IMR-90 (cell line): Measurements from ENCODE around the gene ACCSL. TPM values are rescaled to one million over a fixed set of nuclear protein-coding genes. Genes with fewer than 3 reads are reported as not detected.

Source experiments
- ATAC-seq: fragments of 200-7000 bp; cut with Tn5 transposase; 2 replicates; pipeline ENCODE4 v1.9.1; 2020; ENCODE audit warnings: low read depth, mild to moderate bottlenecking, moderate library complexity
- BruUV-seq: library from RNA; stranded (reverse); fragments of 400-500 nt; replicated peaks from 2 replicates; lab custom pipeline; 2021; lab: Mats Ljungman, UMichigan
- CTCF ChIA-PET: fragments of 300-600 bp; formaldehyde crosslinking; extraction: SDS; loops from one replicate; lab custom pipeline; 2021; ENCODE audit warnings: antibody characterized with exemption; lab: Yijun Ruan, JAX
- POLR2A ChIA-PET: fragments of 300-600 bp; sonication (Branson Sonifier 250); formaldehyde crosslinking; loops from one replicate; lab custom pipeline; 2022; ENCODE audit warnings: antibody characterized with exemption; ENCODE audit not compliant: unreplicated experiment; lab: Charles Lee
- DNase-seq: peaks from one replicate; pipeline ENCODE4 v3.0.0; 2013
- H2AFZ ChIP-seq: replicated peaks from 2 replicates; pipeline ENCODE3; 2013; ENCODE audit warnings: low read length, mild to moderate bottlenecking; ENCODE audit not compliant: poor library complexity
- H2AK5ac ChIP-seq: 2 replicates; pipeline ENCODE4 v1.6.1; 2013; ENCODE audit warnings: low read depth, low read length, inconsistent platforms
- H2AK9ac ChIP-seq: replicated peaks from 2 replicates; pipeline ENCODE3; 2013; ENCODE audit warnings: mild to moderate bottlenecking, low read depth, low read length, moderate library complexity; ENCODE audit not compliant: poor library complexity
- H2BK120ac ChIP-seq: 2 replicates; pipeline ENCODE4 v1.6.1; 2013; ENCODE audit warnings: low read depth, low read length, inconsistent platforms
- H2BK15ac ChIP-seq: 3 replicates; pipeline ENCODE4 v1.6.1; 2013; ENCODE audit warnings: low read depth, low read length, inconsistent platforms
- H2BK20ac ChIP-seq: 2 replicates; pipeline ENCODE4 v1.6.1; 2013; ENCODE audit warnings: low read depth, mild to moderate bottlenecking, inconsistent platforms, low read length, moderate library complexity
- H2BK5ac ChIP-seq: 2 replicates; pipeline ENCODE4 v1.6.1; 2013; ENCODE audit warnings: mild to moderate bottlenecking, low read depth, low read length, inconsistent platforms; ENCODE audit not compliant: poor library complexity, severe bottlenecking
- H3K14ac ChIP-seq: replicated peaks from 2 replicates; pipeline ENCODE4 v1.6.1; 2013; ENCODE audit warnings: low read depth, low read length, inconsistent platforms
- H3K18ac ChIP-seq: 2 replicates; pipeline ENCODE4 v1.6.1; 2013; ENCODE audit warnings: low read depth, low read length, control low read depth
- H3K23ac ChIP-seq: 2 replicates; pipeline ENCODE4 v1.6.1; 2013; ENCODE audit warnings: low read depth, low read length, inconsistent platforms
- H3K27ac ChIP-seq: 2 replicates; pipeline ENCODE4 v1.5.1; 2013; ENCODE audit warnings: mild to moderate bottlenecking, control low read depth, low read length; ENCODE audit not compliant: insufficient read depth
- H3K27me3 ChIP-seq: 2 replicates; pipeline ENCODE4 v1.6.1; 2013; ENCODE audit warnings: low read length; ENCODE audit not compliant: control insufficient read depth, insufficient read depth
- H3K36me3 ChIP-seq: 2 replicates; pipeline ENCODE4 v1.6.1; 2013; ENCODE audit warnings: low read length, mixed read lengths; ENCODE audit not compliant: control insufficient read depth, insufficient read depth
- H3K4ac ChIP-seq: 2 replicates; pipeline ENCODE4 v1.6.1; 2013; ENCODE audit warnings: low read depth, low read length, inconsistent platforms
- H3K4me1 ChIP-seq: 2 replicates; pipeline ENCODE4 v1.6.1; 2013; ENCODE audit warnings: low read length, mixed read lengths; ENCODE audit not compliant: control insufficient read depth, insufficient read depth
- H3K4me2 ChIP-seq: 2 replicates; pipeline ENCODE4 v1.6.1; 2013; ENCODE audit warnings: low read depth, mild to moderate bottlenecking, control low read depth, low read length, moderate library complexity
- H3K4me3 ChIP-seq: 2 replicates; pipeline ENCODE4 v1.5.1; 2013; ENCODE audit warnings: low read depth, mild to moderate bottlenecking, control low read depth, low read length, moderate library complexity; ENCODE audit not compliant: insufficient read depth
- H3K56ac ChIP-seq: 2 replicates; pipeline ENCODE4 v1.6.1; 2013; ENCODE audit warnings: low read length, inconsistent platforms; ENCODE audit not compliant: insufficient read depth; ENCODE audit errors: extremely low read depth
- H3K79me1 ChIP-seq, 2 experiments: 2 replicates each; pipeline ENCODE4 v1.6.1; 2013; ENCODE audit warnings: low read length in 2 of 2, inconsistent platforms in 1 of 2, low read depth in 1 of 2
- H3K9ac ChIP-seq: 2 replicates; pipeline ENCODE4 v1.6.1; 2013; ENCODE audit warnings: low read depth, low read length, control low read depth
- H3K9me1 ChIP-seq: 2 replicates; pipeline ENCODE4 v1.6.1; 2013; ENCODE audit warnings: low read length, inconsistent platforms; ENCODE audit not compliant: insufficient read depth
- H3K9me3 ChIP-seq: 2 replicates; pipeline ENCODE4 v1.6.1; 2013; ENCODE audit warnings: low read length; ENCODE audit not compliant: control insufficient read depth, insufficient read depth
- H4K20me1 ChIP-seq: 2 replicates; pipeline ENCODE4 v1.6.1; 2013; ENCODE audit warnings: low read length, inconsistent platforms; ENCODE audit not compliant: insufficient read depth
- H4K5ac ChIP-seq: 2 replicates; pipeline ENCODE4 v1.6.1; 2013; ENCODE audit warnings: mild to moderate bottlenecking, low read depth, low read length, control low read depth
- H4K8ac ChIP-seq, 2 experiments: 2 replicates each; pipeline ENCODE4 v1.6.1; 2013; ENCODE audit warnings: low read depth in 2 of 2, low read length in 2 of 2, control low read depth in 1 of 2, inconsistent platforms in 1 of 2
- H4K91ac ChIP-seq: 2 replicates; pipeline ENCODE4 v1.6.1; 2013; ENCODE audit warnings: low read depth, low read length, inconsistent platforms; ENCODE audit not compliant: insufficient read depth
- BHLHE40 ChIP-seq: fragments of 150-350 bp; IDR thresholded peaks from 2 replicates; pipeline ENCODE4 v1.6.1; 2016; ENCODE audit warnings: mild to moderate bottlenecking, low read depth, low read length
- CEBPB ChIP-seq: IDR thresholded peaks from 2 replicates; pipeline ENCODE4 v1.6.1; 2012; ENCODE audit warnings: low read depth, low read length, improper control_type of control experiment
- CTCF ChIP-seq: conservative IDR thresholded peaks from 2 replicates; pipeline ENCODE4 v1.5.1; 2012; ENCODE audit warnings: mild to moderate bottlenecking, low read depth, low read length, improper control_type of control experiment
- FOS ChIP-seq: fragments of 150-350 bp; IDR thresholded peaks from 2 replicates; pipeline ENCODE4 v1.6.1; 2016; ENCODE audit warnings: low read depth, low read length
- MAZ ChIP-seq: IDR thresholded peaks from 2 replicates; pipeline ENCODE4 v1.6.1; 2012; ENCODE audit warnings: low read depth, mild to moderate bottlenecking, low read length, improper control_type of control experiment, moderate library complexity, borderline replicate concordance
- MXI1 ChIP-seq: IDR thresholded peaks from 2 replicates; pipeline ENCODE4 v1.6.1; 2012; ENCODE audit warnings: low read depth, mild to moderate bottlenecking, low read length, moderate library complexity, borderline replicate concordance
- RFX5 ChIP-seq: IDR thresholded peaks from 2 replicates; pipeline ENCODE4 v1.8.0; 2012; ENCODE audit warnings: low read depth, mild to moderate bottlenecking, low read length, moderate library complexity
- USF2 ChIP-seq: fragments of 150-350 bp; IDR thresholded peaks from 2 replicates; pipeline ENCODE4 v1.6.1; 2017; ENCODE audit warnings: mild to moderate bottlenecking, antibody characterized with exemption, low read length, low read depth
- WGBS, 2 experiments: methylation state at CpG; one replicate each; pipeline versions ENCODE4 v1.1.5 to v1.1.7; 2013; ENCODE audit warnings: missing lambda C conversion rate in 2 of 2; ENCODE audit not compliant: insufficient read length in 1 of 2; ENCODE audit errors: extremely low coverage in 2 of 2; 5-methylcytosine and 5-hydroxymethylcytosine counted together
- dilution Hi-C: fragments of 300-500 bp; cut with HindIII; formaldehyde crosslinking; loops from one replicate; pipeline ENCODE4 v1.14.3; 2018; ENCODE audit warnings: low sequenced_read_pairs; ENCODE audit not compliant: unreplicated experiment
- in situ Hi-C: fragments of 300-500 bp; cut with MboI; formaldehyde crosslinking; loops from 3 replicates; pipeline ENCODE4 v1.14.3; 2019; ENCODE audit warnings: low sequenced_read_pairs, inconsistent platforms, mixed read lengths
- intact Hi-C: fragments of 100-400 bp; cut with micrococcal nuclease; formaldehyde crosslinking; loops from 2 replicates; pipeline ENCODE4 v1.10.0; 2022
- polyA plus RNA-seq, 3 experiments: library from polyadenylated mRNA; depleted of rRNA; stranded (reverse); fragments of >200 nt; gene quantifications; 2 replicates each; pipeline ENCODE4 v1.2.3, GENCODE V29; 2012; ENCODE audit warnings: low replicate concordance in 1 of 3
- total RNA-seq: library from RNA; depleted of rRNA; stranded (reverse); fragments of >200 nt; gene quantifications from 2 replicates; pipeline ENCODE4 v1.2.3, GENCODE V29; 2012

Gene ACCSL
- total and polyA plus RNA-seq, 2 of the 4 experiments (the other 2 are of a cell fraction), result not detected

GRCh38 chr11:44006917-44007361, 40.8 kb upstream of the ACCSL start:
- Histone ChIP-seq H3K14ac (no peak overlapping the region), H3K36me3 (no peaks in the 10 kb centered on the region), H3K9ac (no peak overlapping the region), H4K91ac (no peak overlapping the region), H2BK20ac (no peak overlapping the region), H3K27ac (no peak overlapping the region), H2BK120ac (no peak overlapping the region), H3K4me2 (no peak overlapping the region), H3K4me1 (0 out of 2 replicates have a peak, but pooled peaks cover 3% of the 10 kb centered on the region), H2AK5ac (no peak overlapping the region), H3K4ac (no peak overlapping the region), H2AK9ac (no peak overlapping the region), H3K23ac (no peak overlapping the region), H3K79me1 (no peaks in the 10 kb centered on the region), H3K9me3 (no peaks in the 10 kb centered on the region), H4K8ac (no peak overlapping the region), H2BK5ac (no peak overlapping the region), H2AFZ (no peak overlapping the region), H3K4me3 (no peak overlapping the region), H3K56ac (no peak overlapping the region), H3K9me1 (no peaks in the 10 kb centered on the region), H2BK15ac (no peak overlapping the region), H4K20me1 (no peaks in the 10 kb centered on the region), H3K27me3 (peaks cover 8% of the 10 kb centered on the region), H3K18ac (no peak overlapping the region), H4K5ac (no peak overlapping the region)
- no TSS peak for BruUV-seq
- no peak for ATAC-seq
- in situ Hi-C loops (no loop called here), dilution Hi-C loops (no loop called here), intact Hi-C loops (no loop called here)
- WGBS, 2 experiments, result 81% methylated on average over 4 of the region's 11 CpGs; no CpG with 5 or more reads in 1 of the 2 experiments
- ChIA-PET POLR2A (no interaction called here), CTCF (interaction anchor here (1.2 kb wide), 1 partner anchor 9 kb away, joined by 4 read pairs; no protein-coding TSS in a partner anchor)
- TF ChIP-seq MXI1 (no peak), USF2 (no peak), CEBPB (no peak), CTCF (no peak), MAZ (no peak), BHLHE40 (no peak), RFX5 (no peak), FOS (no peak)
- DNase-seq, result no peak
